H1 (cell line): ENCODE measurements around the gene NASP.

ENCODE experiments used
- CHD1 ChIP-seq: IDR thresholded peaks from 2 replicates; pipeline ENCODE4 v1.6.1; 2012; ENCODE audit warnings: low read depth, low read length, improper control_type of control experiment
- EP300 ChIP-seq, 2 experiments: IDR thresholded peaks; 1 replicate in 1 of 2; 2 replicates in 1 of 2; pipeline ENCODE4 v1.6.1; 2011 to 2012; ENCODE audit warnings: low read depth in 2 of 2, low read length in 2 of 2, mild to moderate bottlenecking in 2 of 2, borderline replicate concordance in 1 of 2, inconsistent platforms in 1 of 2, moderate library complexity in 1 of 2
- MAX ChIP-seq: IDR thresholded peaks from 2 replicates; pipeline ENCODE4 v1.6.1; 2012; ENCODE audit warnings: inconsistent platforms
- POLR2A ChIP-seq, 2 experiments: IDR thresholded peaks; 1 replicate in 1 of 2; 2 replicates in 1 of 2; pipeline ENCODE4 v1.6.1; 2011; ENCODE audit warnings: low read depth in 2 of 2, low read length in 2 of 2, mild to moderate bottlenecking in 2 of 2; ENCODE audit errors: control extremely low read depth in 1 of 2

GRCh38 chr1:45585496-45586075 is 1.7 kb downstream of the NASP start:
- TF ChIP-seq MAX (no peak), EP300 (IDR thresholded peaks at IDR 0.05; ENCODE audit: borderline replicate concordance in 1 of 2, low read depth in 2 of 2, low read length in 2 of 2) (no peak), CHD1 (no peak), POLR2A (IDR thresholded peaks at IDR 0.05; ENCODE audit: control extremely low read depth in 1 of 2, low read depth in 2 of 2, low read length in 2 of 2) (no peak)
